GM21526 (cell line): ENCODE measurements around the gene JADE2.
"Not testable (repeated sequence)": the region's sequence is repeated elsewhere in the genome, so short reads cannot be mapped to it uniquely, and the experiment has no call there.

Experiments used
- ATAC-seq: cut with Tn5 transposase; IDR thresholded peaks from one replicate; pipeline ENCODE4 v1.9.1; 2021; ENCODE audit warnings: moderate library complexity; ENCODE audit not compliant: unreplicated experiment, low FRiP score

Gene JADE2

GRCh38 chr5:134581241-134581981, 55.9 kb downstream of the JADE2 start:
- no peak for ATAC-seq

- no peak for ATAC-seq
Observed at GRCh38 chr5:134582281-134582680, 56.8 kb downstream of the JADE2 start.

GRCh38 chr5:134582941-134583340, 57.5 kb downstream of the JADE2 start:
- no peak for ATAC-seq

- ATAC-seq: no peak
Observed at GRCh38 chr5:134583766-134584165, 58.3 kb downstream of the JADE2 start.

- ATAC-seq: no peak
Observed at GRCh38 chr5:134584662-134585061, 59.2 kb downstream of the JADE2 start.

- ATAC-seq: no peak
Observed at GRCh38 chr5:134585966-134586365, 60.5 kb downstream of the JADE2 start.

GRCh38 chr5:134586866-134587524, 61.5 kb downstream of the JADE2 start:
- peak; percentile 61 for ATAC-seq

GRCh38 chr5:134590992-134591659, 65.7 kb downstream of the JADE2 start:
- ATAC-seq: no peak

- ATAC-seq: no peak
Observed at GRCh38 chr5:134592141-134592746, 66.8 kb downstream of the JADE2 start.

GRCh38 chr5:134594336-134594735, 68.9 kb downstream of the JADE2 start:
- ATAC-seq: no peak

GRCh38 chr5:134594797-134595457, 69.5 kb downstream of the JADE2 start:
- ATAC-seq: peak; percentile 71

GRCh38 chr5:134595458-134595838, 70.0 kb downstream of the JADE2 start:
- ATAC-seq: no peak

GRCh38 chr5:134599820-134600219, 74.3 kb downstream of the JADE2 start:
- not testable (repeated sequence) for ATAC-seq

GRCh38 chr5:134600600-134600999, 75.1 kb downstream of the JADE2 start:
- no peak for ATAC-seq

- no peak for ATAC-seq
Observed at GRCh38 chr5:134603059-134603458, 77.6 kb downstream of the JADE2 start.

GRCh38 chr5:134604908-134605307, 79.4 kb downstream of the JADE2 start:
- ATAC-seq: no peak

GRCh38 chr5:134606726-134607125, 81.3 kb downstream of the JADE2 start:
- no peak for ATAC-seq

- ATAC-seq: no peak
Observed at GRCh38 chr5:134608555-134608954, 83.1 kb downstream of the JADE2 start.

- no peak for ATAC-seq
Observed at GRCh38 chr5:134609232-134609851, 83.9 kb downstream of the JADE2 start.

- ATAC-seq: no peak
Observed at GRCh38 chr5:134610725-134611124, 85.3 kb downstream of the JADE2 start.
